Neuronal stem cell (in vitro differentiated cells): ENCODE data around the gene PSKH1. TPM values are rescaled to one million over a fixed set of nuclear protein-coding genes. Genes with fewer than 3 reads are reported as not detected.

Experiments used
- small RNA-seq: library from polyadenylated mRNA; stranded (forward); fragments of <200 nt; extraction: miRNeasy Mini kit (QIAGEN cat#:217004); gene quantifications from one replicate; pipeline ENCODE3, GENCODE V24; 2013; ENCODE audit not compliant: insufficient read depth

PSKH1 gene

Small RNAs within 50 kb of the gene (small RNA-seq; reads per million reads assigned to genes)
- gene AC040162.2 = not detected
- not detected for gene NRN1L
